Endothelial cell of umbilical vein (primary cell): ENCODE measurements around the gene AURKAIP1.
"Not testable (repeated sequence)": the region's sequence is repeated elsewhere in the genome, so short reads cannot be mapped to it uniquely, and the experiment has no call there.

Experiments used
- CTCF ChIP-seq, 2 donors: IDR thresholded peaks; 1 replicate in 1 of 2; 2 replicates in 1 of 2; pipeline ENCODE4 v1.5.1; 2011; ENCODE audit warnings: low read length in 2 of 2, mild to moderate bottlenecking in 2 of 2, moderate library complexity in 2 of 2, control low read depth in 1 of 2, inconsistent platforms in 1 of 2, low read depth in 1 of 2; ENCODE audit not compliant: insufficient read depth in 1 of 2; ENCODE audit errors: extremely low read depth in 1 of 2
- POLR2A ChIP-seq: IDR thresholded peaks from 2 replicates; pipeline ENCODE4 v1.6.1; 2012; ENCODE audit warnings: low read depth, mild to moderate bottlenecking, control low read depth, low read length

- TF ChIP-seq CTCF (IDR thresholded peaks at IDR 0.05; ENCODE audit: extremely low read depth in 1 of 2, insufficient read depth in 1 of 2, low read depth in 1 of 2, low read length in 2 of 2); POLR2A: not testable (repeated sequence)
Observed at GRCh38 chr1:1410238-1410637, 35.2 kb upstream of the AURKAIP1 start.
